Thyroid gland (tissue), 4 donors: ENCODE data around the gene SH2B2. TPM values are rescaled to one million over a fixed set of nuclear protein-coding genes. Genes with fewer than 3 reads are reported as not detected.

Source experiments
- DNase-seq, 2 donors: peaks; one replicate each; pipeline ENCODE4 v3.0.0-alpha.2; 2019
- H3K27ac ChIP-seq, 3 donors: fragments of 200-600 bp; sonication (generic); 1 replicate in 2 of 3; 2 replicates in 1 of 3; pipeline ENCODE4 v1.5.1; 2016 to 2019; ENCODE audit warnings: mild to moderate bottlenecking in 1 of 3, moderate library complexity in 1 of 3
- H3K27me3 ChIP-seq: fragments of 200-600 bp; sonication (generic); one replicate; pipeline ENCODE4 v1.5.1; 2019
- H3K36me3 ChIP-seq, 2 donors: fragments of 200-600 bp; sonication (generic); one replicate each; pipeline ENCODE4 v1.5.1; 2016 to 2019
- H3K4me1 ChIP-seq, 2 donors: fragments of 200-600 bp; sonication (generic); one replicate each; pipeline ENCODE4 v1.5.1; 2017 to 2019
- H3K4me3 ChIP-seq, 3 donors: fragments of 200-600 bp; sonication (generic); replicated peaks in 1 of 3; 1 replicate in 2 of 3; 2 replicates in 1 of 3; pipeline ENCODE4 v1.5.1; 2016; ENCODE audit warnings: mild to moderate bottlenecking in 1 of 3
- H3K9me3 ChIP-seq: fragments of 200-600 bp; sonication (generic); one replicate; pipeline ENCODE4 v1.5.1; 2017
- CTCF ChIP-seq, 6 experiments: fragments of 200-600 bp in 3 of 6; fragments of 450-650 bp in 3 of 6; sonication (generic) in 3 of 6; IDR thresholded peaks; one replicate each; pipeline ENCODE4 v1.5.1; 2016 to 2019; ENCODE audit warnings: antibody characterized with exemption in 6 of 6, mild to moderate bottlenecking in 2 of 6, inconsistent platforms in 1 of 6, moderate library complexity in 1 of 6
- POLR2A ChIP-seq, 2 donors: fragments of 450-650 bp; IDR thresholded peaks; one replicate each; pipeline ENCODE4 v1.6.1; 2017; ENCODE audit warnings: antibody characterized with exemption in 2 of 2, mild to moderate bottlenecking in 2 of 2, moderate library complexity in 1 of 2
- WGBS, 2 donors: methylation state at CpG; one replicate each; pipeline ENCODE4 v1.1.5; 2017; 5-methylcytosine and 5-hydroxymethylcytosine counted together
- intact Hi-C: fragments of 100-400 bp; cut with DNase I; formaldehyde crosslinking; loops from one replicate; pipeline ENCODE4 v1.15.1; 2023
- total RNA-seq, 4 donors: library from RNA; depleted of rRNA; stranded (reverse); fragments of >200 nt; gene quantifications; one replicate each; pipeline ENCODE4 v1.2.3, GENCODE V29; 2016

Gene SH2B2
- total RNA-seq, 4 donors from 2014 or later, result 7.7 to 19.3 (median 14.6) TPM

GRCh38 chr7:102302025-102302424 is 15.4 kb downstream of the SH2B2 start:
- Histone ChIP-seq H3K27me3 (no peaks in the 10 kb centered on the region), H3K36me3 (no peaks in the 10 kb centered on the region), H3K9me3 (no peaks in the 10 kb centered on the region), H3K27ac (peak overlapping the region; percentile 48 to 60 (median 58)), H3K4me1 (peaks cover 12 to 22% of the 10 kb centered on the region in 2 donors), H3K4me3 (no peak overlapping the region)
- 40 to 61% methylated on average over 2 to 3 of the region's 6 CpGs for WGBS, 2 donors
- intact Hi-C loops, result no loop called here
- peak; percentile 77 to 84 for DNase-seq
- TF ChIP-seq CTCF (IDR thresholded peaks at IDR 0.05), result no peak
- TF ChIP-seq POLR2A (IDR thresholded peaks at IDR 0.05), result no peak

- no peaks in the 10 kb centered on the region for H3K9me3 ChIP-seq
- H3K4me3 ChIP-seq, result no peak overlapping the region
- H3K4me1 ChIP-seq, result peaks cover 20 to 29% of the 10 kb centered on the region in 2 donors
- no peak for DNase-seq
- TF ChIP-seq POLR2A (IDR thresholded peaks at IDR 0.05) (no peak), CTCF (IDR thresholded peaks at IDR 0.05) (no peak)
- H3K27ac ChIP-seq, result no peak overlapping the region
- intact Hi-C loops, result no loop called here
- WGBS, 2 donors, result 83 to 89% methylated on average over 8 to 11 of the region's 13 CpGs
- H3K36me3 ChIP-seq, result no peaks in the 10 kb centered on the region
- H3K27me3 ChIP-seq, result no peaks in the 10 kb centered on the region
Measured at GRCh38 chr7:102303669-102304422, 17.2 kb downstream of the SH2B2 start.

GRCh38 chr7:102304668-102305067 is 18.0 kb downstream of the SH2B2 start:
- Histone ChIP-seq H3K27ac (peak overlapping the region in 1 of 3 donors; percentile 12), H3K4me3 (no peak overlapping the region), H3K27me3 (no peaks in the 10 kb centered on the region), H3K4me1 (peaks cover 20 to 29% of the 10 kb centered on the region in 2 donors), H3K9me3 (no peaks in the 10 kb centered on the region), H3K36me3 (no peaks in the 10 kb centered on the region)
- intact Hi-C loops, result no loop called here
- 76 to 88% methylated on average over 8 to 11 of the region's 11 CpGs for WGBS, 2 donors
- DNase-seq, result no peak
- TF ChIP-seq POLR2A (IDR thresholded peaks at IDR 0.05) (no peak), CTCF (IDR thresholded peaks at IDR 0.05) (no peak)

- no peaks in the 10 kb centered on the region for H3K36me3 ChIP-seq
- 89 to 94% methylated on average over 17 of the region's 17 CpGs for WGBS, 2 donors
- peaks cover 20 to 29% of the 10 kb centered on the region in 2 donors for H3K4me1 ChIP-seq
- no peak overlapping the region for H3K4me3 ChIP-seq
- no peak overlapping the region for H3K27ac ChIP-seq
- intact Hi-C loops, result no loop called here
- no peaks in the 10 kb centered on the region for H3K9me3 ChIP-seq
- no peak for DNase-seq
- H3K27me3 ChIP-seq, result no peaks in the 10 kb centered on the region
- TF ChIP-seq CTCF (IDR thresholded peaks at IDR 0.05) (no peak), POLR2A (IDR thresholded peaks at IDR 0.05) (no peak)
Measured at GRCh38 chr7:102305414-102306268, 19.0 kb downstream of the SH2B2 start.
